Tibial artery (tissue), 4 donors: ENCODE results near the gene LGALS7.
"Not testable (repeated sequence)": the region's sequence is repeated elsewhere in the genome, so short reads cannot be mapped to it uniquely, and the experiment has no call there.

Source experiments
- DNase-seq, 2 donors: peaks; one replicate each; pipeline ENCODE4 v3.0.0-alpha.2; 2019
- H3K27ac ChIP-seq, 2 donors: fragments of 200-600 bp; sonication (generic) in 1 of 2; 1 replicate in 1 of 2; 2 replicates in 1 of 2; pipeline ENCODE4 v1.5.1; 2018 to 2019; ENCODE audit warnings: mild to moderate bottlenecking in 1 of 2
- H3K27me3 ChIP-seq, 2 donors: fragments of 200-600 bp; sonication (generic) in 1 of 2; one replicate each; pipeline versions ENCODE4 v1.5.1 to v1.6.0; 2016 to 2019
- H3K36me3 ChIP-seq, 3 donors: fragments of 200-600 bp; sonication (generic) in 2 of 3; one replicate each; pipeline ENCODE4 v1.5.1; 2016 to 2019; ENCODE audit warnings: mild to moderate bottlenecking in 2 of 3
- H3K4me1 ChIP-seq, 4 donors: fragments of 200-600 bp; sonication (generic) in 2 of 4; 1 replicate in 3 of 4; 2 replicates in 1 of 4; pipeline ENCODE4 v1.5.1; 2016 to 2019
- H3K4me3 ChIP-seq, 2 donors: fragments of 200-600 bp; sonication (generic) in 1 of 2; 1 replicate in 1 of 2; 2 replicates in 1 of 2; pipeline ENCODE4 v1.5.1; 2018 to 2019; ENCODE audit warnings: mild to moderate bottlenecking in 2 of 2
- H3K9me3 ChIP-seq, 3 donors: fragments of 200-600 bp; sonication (generic) in 1 of 3; one replicate each; pipeline ENCODE4 v1.5.1; 2016 to 2019
- CTCF ChIP-seq, 2 experiments: fragments of 200-600 bp in 1 of 2; fragments of 450-650 bp in 1 of 2; IDR thresholded peaks; one replicate each; pipeline ENCODE4 v1.5.1; 2017 to 2019; ENCODE audit warnings: antibody characterized with exemption in 2 of 2, mild to moderate bottlenecking in 1 of 2, moderate library complexity in 1 of 2
- intact Hi-C: fragments of 100-400 bp; cut with DNase I; formaldehyde crosslinking; loops from one replicate; pipeline ENCODE4 v1.15.0; 2023; ENCODE audit warnings: low total_unique reads

LGALS7 gene

DNA sequence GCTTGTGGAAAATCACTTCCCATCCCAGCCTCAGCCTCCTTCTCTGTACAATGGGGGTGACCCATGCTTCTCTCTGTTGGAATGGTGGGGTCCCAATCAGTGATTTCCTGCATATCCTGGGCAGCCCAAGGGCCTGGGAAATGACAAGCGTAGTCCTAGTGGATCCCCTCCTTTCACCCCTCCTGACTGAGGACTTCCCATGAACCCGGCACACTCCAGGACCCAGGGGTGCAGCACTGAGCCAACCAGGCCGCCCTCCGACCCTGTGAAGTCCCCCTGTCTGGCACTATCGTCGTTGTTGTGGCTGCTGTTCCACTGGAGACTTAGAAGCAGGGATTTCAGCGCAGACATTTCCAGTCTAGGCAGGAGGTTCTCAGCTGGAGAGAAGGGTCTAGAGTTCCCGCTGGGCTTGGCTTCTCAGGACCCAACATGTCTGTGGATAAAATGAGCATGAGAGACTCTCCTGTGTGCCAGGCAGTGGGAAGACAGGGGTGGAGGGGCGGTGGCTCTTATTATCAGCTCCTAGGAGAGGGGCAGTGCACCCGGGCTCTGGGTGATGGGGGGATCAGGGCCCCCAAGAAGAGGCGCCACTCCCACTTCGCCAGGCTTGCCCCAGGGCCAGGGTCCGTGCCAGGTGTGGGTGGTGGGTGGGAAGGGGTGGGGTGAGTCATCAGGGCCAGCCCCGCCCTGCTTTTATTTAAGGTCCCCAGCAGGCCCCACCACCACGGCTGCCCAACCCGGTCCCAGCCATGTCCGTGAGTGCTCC, 15.3 kb upstream of the LGALS7 start, which contains the start of gene LGALS7B:
Gene LGALS7B, plus strand, starts transcription at position 723 of the 766 bp plus-strand sequence. Its CDS starts 27 bp downstream, at position 750.
- TF ChIP-seq CTCF (IDR thresholded peaks at IDR 0.05): no peak
- intact Hi-C loops: no loop called here
- no peak for DNase-seq
- Histone ChIP-seq H3K27ac (no peak within 1 kb of the TSS), H3K9me3 (no peaks in the 10 kb centered on the region), H3K4me3 (no peak within 1 kb of the TSS), H3K27me3 (no peaks in the 10 kb centered on the region), H3K36me3 (no peaks in the 10 kb centered on the region), H3K4me1 (peaks cover 0 to 7% (median 0%) of the 10 kb centered on the region in 4 donors)

DNA sequence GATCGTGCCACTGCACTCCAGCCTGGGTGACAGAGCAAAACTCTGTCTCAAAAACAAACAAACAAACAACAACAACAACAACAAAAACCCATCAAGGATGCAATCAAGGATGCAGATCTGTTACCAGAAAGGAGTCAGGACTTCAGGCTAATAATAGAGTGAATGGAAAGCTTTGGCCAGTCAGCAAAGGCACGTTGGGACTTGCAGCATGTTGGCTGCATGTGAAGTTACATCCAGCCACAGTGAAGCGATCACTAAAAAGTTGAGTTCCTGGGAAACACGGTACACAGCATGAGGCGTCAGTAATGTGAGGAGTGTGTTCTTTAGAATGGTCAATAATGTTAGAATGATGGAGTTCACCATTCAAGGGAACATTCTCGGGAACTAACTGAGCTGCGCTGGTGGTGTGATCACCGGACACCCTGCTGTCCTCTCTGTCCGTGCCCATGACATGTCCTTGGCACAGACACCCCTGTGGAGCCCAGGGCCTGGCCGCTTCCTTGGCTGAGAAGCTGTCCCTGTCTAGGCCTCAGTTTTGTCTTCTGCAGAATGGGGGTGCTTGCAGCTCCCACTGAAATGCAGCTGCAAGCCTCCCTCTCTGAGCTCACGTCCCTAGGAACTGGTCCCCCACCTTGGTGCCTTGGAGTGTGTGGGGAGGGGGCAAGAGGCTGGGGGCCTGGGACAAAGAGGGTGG, 13.4 kb upstream of the LGALS7 start:
- H3K9me3 ChIP-seq: no peaks in the 10 kb centered on the region
- no peak overlapping the region for H3K4me3 ChIP-seq
- no peak overlapping the region for H3K27ac ChIP-seq
- H3K36me3 ChIP-seq: no peaks in the 10 kb centered on the region
- no peak for TF ChIP-seq CTCF (IDR thresholded peaks at IDR 0.05)
- no peak for DNase-seq
- intact Hi-C loops: no loop called here
- H3K27me3 ChIP-seq: peaks cover 0 to 5% of the 10 kb centered on the region in 2 donors
- no peaks in the 10 kb centered on the region for H3K4me1 ChIP-seq

DNA sequence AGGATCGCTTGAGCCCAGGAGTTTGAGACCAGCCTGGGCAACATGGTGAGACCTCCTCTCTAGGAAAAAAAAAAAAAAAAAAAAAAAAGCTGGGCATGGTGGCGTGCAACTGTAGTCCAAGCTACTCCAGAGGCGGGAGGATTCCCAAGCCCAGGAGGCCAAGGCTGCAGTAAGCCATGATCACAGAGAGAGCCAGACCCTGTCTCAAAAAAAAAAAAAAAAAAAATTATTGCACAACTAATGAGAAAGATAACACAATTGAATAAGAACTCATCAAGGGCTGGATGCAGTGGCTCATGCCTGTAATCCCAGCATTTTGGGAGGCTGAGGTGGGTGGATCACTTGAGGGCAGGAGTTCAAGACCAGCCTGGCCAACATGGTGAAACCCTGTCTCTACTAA, 12.7 kb upstream of the LGALS7 start:
- DNase-seq, intact Hi-C loops, H3K27me3 ChIP-seq, H3K36me3 ChIP-seq, H3K4me3 ChIP-seq, H3K4me1 ChIP-seq, H3K27ac ChIP-seq, H3K9me3 ChIP-seq: not testable (repeated sequence)

GRCh38 chr19:38785187-38785699, 11.9 kb upstream of the LGALS7 start:
- Histone ChIP-seq H3K27ac (no peak overlapping the region), H3K27me3 (peaks cover 0 to 11% of the 10 kb centered on the region in 2 donors), H3K4me3 (no peak overlapping the region), H3K4me1 (no peaks in the 10 kb centered on the region), H3K9me3 (no peaks in the 10 kb centered on the region), H3K36me3 (no peaks in the 10 kb centered on the region)
- intact Hi-C loops: no loop called here
- TF ChIP-seq CTCF (IDR thresholded peaks at IDR 0.05): no peak
- no peak for DNase-seq

- Histone ChIP-seq H3K9me3 (no peaks in the 10 kb centered on the region), H3K27me3 (peaks cover 0 to 13% of the 10 kb centered on the region in 2 donors), H3K4me3 (no peak overlapping the region), H3K4me1 (no peaks in the 10 kb centered on the region), H3K27ac (no peak overlapping the region), H3K36me3 (no peaks in the 10 kb centered on the region)
- no peak for DNase-seq
- intact Hi-C loops: no loop called here
- no peak for TF ChIP-seq CTCF (IDR thresholded peaks at IDR 0.05)
These were observed 10.9 kb upstream of the LGALS7 start for GRCh38 chr19:38784224-38784623.

GRCh38 chr19:38782212-38782611, 8.9 kb upstream of the LGALS7 start:
- H3K4me3 ChIP-seq, H3K9me3 ChIP-seq, intact Hi-C loops, H3K36me3 ChIP-seq, H3K27ac ChIP-seq, DNase-seq, H3K4me1 ChIP-seq: not testable (repeated sequence)
- H3K27me3 ChIP-seq: peaks cover 0 to 17% of the 10 kb centered on the region in 2 donors
